GM18873 (cell line): ENCODE measurements around the gene C4B.

Source experiments
- ATAC-seq: cut with Tn5 transposase; IDR thresholded peaks from one replicate; pipeline ENCODE4 v1.9.1; 2021; ENCODE audit warnings: mild to moderate bottlenecking, moderate library complexity, moderate number of reproducible peaks; ENCODE audit not compliant: unreplicated experiment, low FRiP score

Gene C4B

DNA sequence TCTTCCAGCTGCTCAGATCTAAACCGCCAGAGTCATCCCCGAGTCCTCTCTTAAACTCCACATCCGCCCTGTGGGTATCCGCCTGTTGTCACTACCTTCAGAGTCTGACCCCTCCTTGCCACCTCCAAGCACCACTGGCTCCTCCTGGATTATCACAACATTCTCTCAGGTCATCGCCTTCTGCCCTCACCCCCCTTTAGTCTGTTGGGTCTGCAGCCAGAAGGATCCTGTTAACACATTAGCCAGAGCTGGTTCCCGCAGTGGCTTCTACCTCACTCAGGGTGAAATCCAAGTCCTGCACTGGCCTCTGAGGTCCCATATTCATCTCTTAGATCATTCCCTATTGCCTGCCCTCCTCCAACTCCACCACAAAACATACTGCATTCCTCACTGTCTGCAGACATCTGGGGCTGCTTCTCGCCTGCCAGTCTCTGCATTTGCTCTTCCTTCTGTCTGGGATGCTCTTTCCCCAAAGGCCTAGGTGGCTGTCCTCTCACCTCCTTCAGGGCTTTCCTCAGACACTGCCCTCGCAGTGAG lies 60.5 kb downstream of the C4B start:
- ATAC-seq, result no peak

DNA sequence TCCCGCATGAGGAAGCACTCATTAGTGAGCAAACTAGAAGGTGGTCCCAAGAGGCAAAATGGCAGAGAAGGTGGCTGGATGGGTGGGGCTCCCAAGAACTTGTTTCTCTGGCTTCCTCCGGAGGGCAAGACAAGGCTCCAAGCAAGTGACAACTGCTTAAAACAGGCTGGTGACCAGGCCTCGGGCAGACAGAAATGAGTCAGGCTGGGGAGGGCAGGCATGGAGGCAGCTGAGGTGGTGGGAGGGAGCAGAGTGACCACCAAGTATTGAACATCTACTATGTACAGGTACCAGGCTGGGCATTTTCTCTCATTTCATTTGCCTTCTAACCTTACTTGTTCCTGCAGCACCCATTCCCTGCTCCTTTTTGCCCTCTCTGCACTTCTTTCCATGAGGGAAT lies 61.2 kb downstream of the C4B start:
- no peak for ATAC-seq

DNA sequence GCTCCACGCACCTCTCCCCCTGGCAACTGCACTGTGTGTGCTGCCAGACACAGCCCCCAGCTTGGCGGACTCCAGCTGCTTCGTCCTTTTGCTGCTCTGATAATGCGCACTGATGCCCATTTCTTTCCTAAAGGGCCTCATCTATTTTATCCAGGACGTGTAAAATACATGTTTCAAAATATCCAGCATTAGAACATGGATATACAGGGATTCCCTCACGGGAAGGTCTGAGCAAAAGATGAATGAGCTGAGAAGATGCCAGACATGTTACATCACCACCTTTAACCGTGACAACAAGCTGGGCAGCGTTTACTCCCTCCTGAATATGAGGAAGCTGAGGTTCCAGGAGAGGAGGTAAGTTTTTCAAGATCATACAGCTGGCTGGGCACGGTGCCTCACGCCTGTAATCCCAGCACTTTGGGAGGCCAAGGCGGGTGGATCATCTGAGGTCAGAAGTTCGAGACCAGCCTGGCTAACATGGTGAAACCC lies 61.8 kb downstream of the C4B start:
- no peak for ATAC-seq

DNA sequence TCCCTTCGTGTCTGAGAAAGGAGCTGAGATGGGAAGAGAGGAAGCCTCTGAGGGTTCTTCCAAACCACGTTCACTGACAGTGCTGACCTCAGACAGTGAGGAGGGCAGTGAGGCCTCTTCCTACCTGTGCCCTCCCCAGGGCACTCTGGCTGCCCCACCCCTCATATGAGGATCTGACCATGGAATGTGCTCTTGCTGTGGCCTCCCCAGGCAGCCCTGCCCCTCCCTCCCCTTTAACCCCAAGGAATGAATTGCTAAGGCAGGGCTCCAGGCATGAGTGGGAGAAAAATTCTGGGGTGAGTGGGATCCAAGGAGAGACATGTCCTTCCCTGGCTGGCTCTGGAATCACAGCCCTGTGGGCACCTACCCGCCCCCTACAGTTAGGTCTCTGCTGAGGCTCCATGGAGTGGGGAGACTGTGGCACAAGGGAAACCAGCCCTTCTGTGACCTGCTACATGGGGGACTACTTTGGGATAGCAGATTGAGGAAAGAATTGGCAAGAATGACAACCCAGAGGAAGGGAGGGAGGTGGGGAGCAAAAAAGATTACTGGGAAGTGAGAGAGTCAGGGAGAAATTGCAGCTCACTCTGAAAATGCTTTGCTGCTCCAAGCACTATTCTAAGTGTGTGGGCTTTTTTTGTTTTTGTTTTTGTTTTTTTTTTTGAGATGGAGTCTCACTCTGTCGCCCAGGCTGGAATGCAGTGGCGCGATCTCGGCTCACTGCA lies 65.1 kb downstream of the C4B start:
- no peak for ATAC-seq

DNA sequence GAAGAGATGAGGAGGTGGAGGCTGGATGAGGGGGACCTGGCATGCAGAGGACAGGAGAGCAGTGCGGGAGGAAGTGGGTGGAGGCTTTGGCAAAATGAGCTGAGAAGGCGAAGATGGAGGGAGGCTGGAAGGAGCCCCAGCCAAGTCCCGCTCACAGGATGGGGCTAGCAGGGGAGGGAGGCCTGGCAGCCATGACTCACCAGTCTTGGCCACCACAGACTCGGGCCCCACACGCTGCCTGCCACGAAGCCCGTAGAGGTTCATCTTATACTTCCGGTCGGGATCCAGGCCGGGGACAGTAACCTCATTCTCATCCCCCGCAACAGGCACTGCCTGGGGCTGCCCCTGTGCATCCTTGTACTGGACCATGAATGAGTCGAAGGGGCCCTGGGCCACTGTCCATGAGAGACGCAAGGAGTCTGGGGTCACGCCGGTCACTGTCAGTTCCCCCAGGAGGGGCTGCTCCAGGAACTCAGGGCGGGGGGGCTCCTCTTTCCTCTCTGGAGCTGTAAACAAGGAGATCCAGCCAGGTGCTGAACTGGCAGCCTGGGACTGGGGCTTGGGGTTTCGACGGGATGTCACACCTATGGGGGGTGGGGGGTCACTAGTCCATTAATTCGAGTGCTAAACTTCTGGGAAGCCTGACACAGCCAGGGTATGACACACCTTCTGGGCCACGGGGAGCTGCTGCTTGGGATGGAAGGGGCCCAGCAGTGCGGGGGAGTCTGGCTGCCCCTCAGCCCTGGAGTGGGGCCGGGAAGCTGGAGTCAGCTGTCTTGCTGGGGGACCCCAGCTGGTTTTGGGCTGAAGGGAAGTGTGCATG lies 66.8 kb downstream of the C4B start:
- ATAC-seq, result no peak

DNA sequence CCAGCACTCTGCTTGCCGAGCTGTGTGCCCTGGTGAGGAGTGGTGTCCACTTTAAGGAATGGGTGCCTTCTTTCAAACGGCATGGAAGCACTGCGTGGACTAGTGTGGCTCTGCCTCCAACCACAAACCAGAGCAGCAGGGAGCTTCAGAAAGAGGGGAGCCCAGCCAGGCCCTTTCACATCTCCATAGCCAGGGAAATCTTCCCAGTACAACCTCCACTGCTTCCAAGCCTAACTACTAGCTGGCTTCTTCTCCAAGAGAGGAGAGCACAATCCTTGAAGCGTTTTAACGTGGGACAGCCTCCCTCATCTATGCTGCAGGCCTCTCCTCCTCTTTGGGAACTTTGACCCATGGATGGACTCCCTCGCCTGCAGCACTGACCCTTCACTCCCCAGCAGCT lies 67.9 kb downstream of the C4B start:
- ATAC-seq, result no peak

DNA sequence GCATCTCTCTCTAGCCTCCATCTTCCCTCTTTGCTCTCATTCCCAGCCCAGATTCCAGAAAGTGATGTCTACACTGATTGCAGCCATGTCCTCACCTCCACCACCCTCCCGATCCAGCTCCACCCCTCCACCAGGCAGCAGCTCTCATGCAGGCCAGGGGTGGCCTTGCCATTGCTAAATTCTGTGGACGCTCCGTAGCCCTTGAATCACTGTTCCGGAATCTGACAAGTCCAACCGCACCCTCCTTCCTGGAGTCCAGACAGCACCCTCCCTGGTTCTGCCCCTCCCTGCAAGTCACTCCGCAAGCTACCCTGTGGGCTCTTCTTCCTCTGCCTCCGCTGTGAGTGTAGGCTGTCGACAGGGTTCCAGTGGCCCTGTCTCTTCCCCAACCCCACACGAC lies 68.3 kb downstream of the C4B start:
- ATAC-seq, result no peak

DNA sequence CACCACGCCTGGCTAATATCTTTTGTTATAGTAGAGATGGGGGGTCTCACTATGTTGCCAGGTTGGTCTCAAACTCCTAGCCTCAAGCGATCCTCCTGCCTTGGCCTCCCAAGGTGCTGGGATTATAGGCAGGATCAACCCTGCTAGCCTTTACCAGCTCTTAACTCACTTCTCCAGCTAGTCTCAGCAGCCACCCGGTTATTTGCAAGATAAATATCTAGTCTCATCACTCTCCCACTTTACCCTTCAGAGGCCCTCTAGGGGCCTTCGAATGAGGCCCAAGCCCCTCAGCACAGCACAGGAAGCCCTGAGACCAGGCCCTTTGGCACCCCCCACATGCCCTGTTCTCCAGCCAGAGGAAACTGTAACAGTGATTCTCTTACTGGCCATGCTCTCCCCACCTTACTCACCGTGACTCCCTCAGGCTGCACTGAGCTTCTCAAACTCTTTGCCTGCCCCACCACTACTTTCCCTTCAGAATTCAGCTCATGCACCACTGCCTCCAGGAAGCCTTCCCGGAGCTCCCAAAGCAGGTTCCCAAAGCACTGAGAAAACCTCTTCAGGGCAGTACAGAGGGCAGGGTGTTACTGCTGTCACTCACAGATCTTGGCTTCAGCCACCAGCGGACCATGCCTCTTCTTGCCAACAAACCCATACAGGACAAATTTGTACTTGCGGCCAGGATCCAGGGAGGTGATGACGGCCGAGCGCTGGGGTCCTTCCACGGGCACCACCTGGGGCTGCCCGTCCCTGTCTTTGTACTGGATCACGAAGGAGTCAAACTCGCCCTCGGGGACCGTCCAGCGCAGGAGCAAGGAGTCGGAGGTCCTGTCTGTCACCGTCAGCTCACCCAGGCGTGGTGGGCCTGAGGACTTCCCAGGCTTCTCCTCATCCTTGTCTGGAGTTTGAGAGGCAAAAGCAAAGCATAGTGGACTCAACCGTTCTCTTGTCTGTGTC lies 69.5 kb downstream of the C4B start:
- no peak for ATAC-seq

DNA sequence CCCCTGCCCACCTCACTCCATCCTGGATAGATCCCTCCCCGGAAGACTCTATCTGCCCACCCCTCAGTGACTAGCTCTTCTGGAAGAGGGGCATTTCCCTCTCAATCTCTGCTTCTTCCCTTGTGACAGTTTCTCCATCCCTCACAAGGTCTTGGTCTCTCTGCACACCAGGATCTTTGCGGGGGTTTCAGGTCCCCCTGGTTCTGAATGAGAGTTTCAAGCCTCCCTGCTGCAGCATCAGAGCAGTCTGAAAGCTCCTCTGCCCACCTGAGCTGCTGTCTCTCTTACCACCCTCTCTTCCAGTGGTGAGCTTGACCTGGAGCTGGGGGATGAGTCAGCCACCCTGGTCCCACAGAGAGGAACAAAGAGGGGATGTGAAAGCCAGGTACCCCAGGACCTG lies 70.2 kb downstream of the C4B start:
- no peak for ATAC-seq
